WTC11 (cell line): Measurements from ENCODE around the gene JCAD. TPM values are rescaled to one million over a fixed set of nuclear protein-coding genes. Genes with fewer than 3 reads are reported as not detected.

ENCODE experiments used
- ATAC-seq: fragments of 200-7000 bp; cut with Tn5 transposase; 2 replicates; pipeline ENCODE4 v1.10.0; 2021; ENCODE audit warnings: mild to moderate bottlenecking, moderate library complexity
- CTCF ChIA-PET: fragments of 300-600 bp; sonication (Branson Sonifier 250); formaldehyde crosslinking; loops from one replicate; lab custom pipeline; 2021; ENCODE audit warnings: antibody characterized with exemption; lab: Charles Lee
- POLR2A ChIA-PET: fragments of 350-600 bp; sonication (Branson Sonifier 250); formaldehyde crosslinking; loops from one replicate; lab custom pipeline; 2021; ENCODE audit warnings: antibody characterized with exemption; lab: Charles Lee
- DNase-seq: peaks from one replicate; pipeline ENCODE4 v3.0.0; 2021; ENCODE audit warnings: low spot score
- H3K27ac Mint-ChIP-seq: 2 replicates; pipeline ENCODE4 v1.8.0; 2021; ENCODE audit warnings: mixed read lengths
- H3K27me3 Mint-ChIP-seq: 2 replicates; pipeline ENCODE4 v1.8.0; 2021; ENCODE audit warnings: low read depth, mild to moderate bottlenecking, moderate library complexity, mixed read lengths
- H3K36me3 Mint-ChIP-seq: 2 replicates; pipeline ENCODE4 v1.8.0; 2021; ENCODE audit warnings: mixed read lengths
- H3K4me1 Mint-ChIP-seq: 2 replicates; pipeline ENCODE4 v1.8.0; 2022; ENCODE audit warnings: mixed read lengths
- H3K4me3 Mint-ChIP-seq: 2 replicates; pipeline ENCODE4 v1.8.0; 2021; ENCODE audit warnings: mild to moderate bottlenecking, moderate library complexity, mixed read lengths
- H3K9me3 Mint-ChIP-seq: 2 replicates; pipeline ENCODE4 v1.8.0; 2021; ENCODE audit warnings: mixed read lengths
- CBFB ChIP-seq: sonication (generic); formaldehyde crosslinking; IDR thresholded peaks from 2 replicates; pipeline ENCODE4 v1.8.1; 2022; ENCODE audit warnings: mild to moderate bottlenecking, low read depth, missing genetic modification reagents
- CDX4 ChIP-seq: fragments of 250-450 bp; sonication (Bioruptor Pico); IDR thresholded peaks from 2 replicates; pipeline ENCODE4 v1.9.0; 2021; ENCODE audit warnings: moderate library complexity, mild to moderate bottlenecking, inconsistent platforms, borderline replicate concordance
- CTCF ChIP-seq: fragments of 200-600 bp; IDR thresholded peaks from 2 replicates; pipeline ENCODE4 v1.8.0; 2022; ENCODE audit warnings: antibody characterized with exemption
- FOXP4 ChIP-seq: sonication (generic); formaldehyde crosslinking; IDR thresholded peaks from 2 replicates; pipeline ENCODE4 v1.8.0; 2022; ENCODE audit warnings: mild to moderate bottlenecking, missing genetic modification reagents
- GABPB1 ChIP-seq: sonication (generic); formaldehyde crosslinking; IDR thresholded peaks from 2 replicates; pipeline ENCODE4 v1.8.1; 2023; ENCODE audit warnings: mild to moderate bottlenecking, missing genetic modification reagents
- JUN ChIP-seq: sonication (generic); formaldehyde crosslinking; IDR thresholded peaks from 2 replicates; pipeline ENCODE4 v1.8.0; 2023; ENCODE audit warnings: mild to moderate bottlenecking, missing genetic modification reagents
- NR3C1 ChIP-seq: sonication (generic); formaldehyde crosslinking; conservative IDR thresholded peaks from 2 replicates; pipeline ENCODE4 v1.8.1; 2023; ENCODE audit warnings: low read depth, mild to moderate bottlenecking, missing genetic modification reagents
- PRDM15 ChIP-seq: sonication (generic); formaldehyde crosslinking; IDR thresholded peaks from 2 replicates; pipeline ENCODE4 v1.8.0; 2022; ENCODE audit warnings: missing genetic modification reagents
- PRRX2 ChIP-seq: fragments of 250-450 bp; sonication (Bioruptor Pico); IDR thresholded peaks from 2 replicates; pipeline ENCODE4 v1.8.0; 2021; ENCODE audit warnings: mild to moderate bottlenecking
- ZNF263 ChIP-seq: sonication (generic); formaldehyde crosslinking; IDR thresholded peaks from 2 replicates; pipeline ENCODE4 v1.8.1; 2022; ENCODE audit warnings: low read depth, mild to moderate bottlenecking, moderate library complexity, missing genetic modification reagents
- ZNF281 ChIP-seq: sonication (generic); formaldehyde crosslinking; IDR thresholded peaks from 2 replicates; pipeline ENCODE4 v1.8.0; 2023; ENCODE audit warnings: mild to moderate bottlenecking, missing genetic modification reagents
- ZNF317 ChIP-seq: sonication (generic); formaldehyde crosslinking; IDR thresholded peaks from 2 replicates; pipeline ENCODE4 v1.8.1; 2023; ENCODE audit warnings: low read depth, mild to moderate bottlenecking, moderate library complexity, missing genetic modification reagents, borderline replicate concordance
- ZNF423 ChIP-seq: fragments of 250-450 bp; sonication (Bioruptor Pico); IDR thresholded peaks from 2 replicates; pipeline ENCODE4 v2.1.2; 2022; ENCODE audit warnings: mild to moderate bottlenecking, moderate library complexity
- ZNF425 ChIP-seq: fragments of 250-450 bp; sonication (Bioruptor Pico); conservative IDR thresholded peaks from 2 replicates; pipeline ENCODE4 v1.9.0; 2021; ENCODE audit warnings: mild to moderate bottlenecking
- ZNF532 ChIP-seq: fragments of 250-450 bp; sonication (Bioruptor Pico); IDR thresholded peaks from 2 replicates; pipeline ENCODE4 v1.9.0; 2021; ENCODE audit warnings: mild to moderate bottlenecking, borderline replicate concordance
- total RNA-seq: library from RNA; stranded (reverse); gene quantifications from 3 replicates; pipeline ENCODE4 v1.2.3, GENCODE V29; 2021

JCAD gene
- total RNA-seq, 1 experiment from 2014 or later, result 1.8 TPM

GRCh38 chr10:30011396-30011795 is 48.0 kb downstream of the JCAD start (continued):
- TF ChIP-seq FOXP4 (CRISPR knock-in tag) (no peak), ZNF423 (CRISPR knock-in tag) (no peak), ZNF425 (CRISPR knock-in tag) (no peak)

- TF ChIP-seq ZNF423 (CRISPR knock-in tag) (no peak), JUN (CRISPR knock-in tag) (no peak), ZNF532 (no peak), PRDM15 (no peak)
- Mint-ChIP-seq H3K4me1 (peaks cover 18% of the 10 kb centered on the region), H3K36me3 (no peaks in the 10 kb centered on the region), H3K27me3 (no peaks in the 10 kb centered on the region; the same call in 1 of the 2 replicates), H3K9me3 (peaks cover 9% of the 10 kb centered on the region), H3K27ac (no peak overlapping the region), H3K4me3 (no peak overlapping the region)
- POLR2A ChIA-PET, result no interaction called here
- CTCF ChIA-PET, result no interaction called here
- DNase-seq, result no peak
- no peak for ATAC-seq
These were observed 52.0 kb downstream of the JCAD start for GRCh38 chr10:30007406-30007805.

GRCh38 chr10:30006410-30006809 is 53.0 kb downstream of the JCAD start:
- no peaks in the 10 kb centered on the region; the same call in 1 of the 2 replicates for H3K27me3 Mint-ChIP-seq
- no peak for DNase-seq
- no peaks in the 10 kb centered on the region for H3K36me3 Mint-ChIP-seq
- H3K4me3 Mint-ChIP-seq, result no peak overlapping the region
- H3K9me3 Mint-ChIP-seq, result peaks cover 9% of the 10 kb centered on the region
- POLR2A ChIA-PET, result no interaction called here
- peaks cover 23% of the 10 kb centered on the region for H3K4me1 Mint-ChIP-seq
- no peak overlapping the region for H3K27ac Mint-ChIP-seq
- CTCF ChIA-PET, result interaction anchor here (0.8 kb wide), 1 partner anchor 25 kb away, joined by 4 read pairs; no protein-coding TSS in a partner anchor
- no peak for ATAC-seq
- TF ChIP-seq CBFB (no peak), ZNF263 (CRISPR knock-in tag) (no peak), CDX4 (CRISPR knock-in tag) (no peak), CTCF (no peak), ZNF317 (no peak), ZNF281 (no peak), PRRX2 (CRISPR knock-in tag) (no peak), NR3C1 (CRISPR knock-in tag) (no peak), GABPB1 (CRISPR knock-in tag) (no peak)
